ENCODE results near the gene SCPEP1.

Gene SCPEP1

DNA sequence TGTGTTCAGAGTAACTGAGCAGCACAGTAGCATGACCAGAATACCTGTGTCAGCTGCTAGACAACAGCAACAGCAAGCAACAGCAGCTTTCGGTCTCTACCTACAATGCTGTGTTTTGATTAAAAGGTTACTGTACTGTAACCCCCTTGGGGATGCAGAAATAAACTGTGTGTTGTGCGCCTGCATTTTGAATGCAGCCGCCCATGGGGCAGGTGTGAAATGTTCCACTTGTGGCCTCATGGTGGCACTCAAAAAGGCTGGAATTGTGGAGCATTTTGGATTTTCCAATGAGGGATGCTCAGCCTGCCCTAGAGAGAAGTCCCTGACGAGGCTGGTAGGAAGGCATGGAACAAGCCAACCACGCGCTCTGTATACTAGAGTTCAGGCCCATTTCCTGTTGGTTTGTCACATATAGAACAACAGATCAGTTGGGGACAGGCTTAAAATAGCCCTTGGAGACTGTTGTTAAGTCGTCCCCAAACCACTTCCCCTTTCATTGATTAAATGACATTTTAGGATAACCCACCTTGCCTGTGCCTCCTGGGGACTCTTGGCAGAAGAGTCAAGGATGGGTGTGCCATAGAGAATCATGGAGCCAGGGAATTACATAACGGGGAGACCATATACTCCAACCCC, 27.1 kb downstream of the SCPEP1 start:
- TF ChIP-seq, protein P1, sequence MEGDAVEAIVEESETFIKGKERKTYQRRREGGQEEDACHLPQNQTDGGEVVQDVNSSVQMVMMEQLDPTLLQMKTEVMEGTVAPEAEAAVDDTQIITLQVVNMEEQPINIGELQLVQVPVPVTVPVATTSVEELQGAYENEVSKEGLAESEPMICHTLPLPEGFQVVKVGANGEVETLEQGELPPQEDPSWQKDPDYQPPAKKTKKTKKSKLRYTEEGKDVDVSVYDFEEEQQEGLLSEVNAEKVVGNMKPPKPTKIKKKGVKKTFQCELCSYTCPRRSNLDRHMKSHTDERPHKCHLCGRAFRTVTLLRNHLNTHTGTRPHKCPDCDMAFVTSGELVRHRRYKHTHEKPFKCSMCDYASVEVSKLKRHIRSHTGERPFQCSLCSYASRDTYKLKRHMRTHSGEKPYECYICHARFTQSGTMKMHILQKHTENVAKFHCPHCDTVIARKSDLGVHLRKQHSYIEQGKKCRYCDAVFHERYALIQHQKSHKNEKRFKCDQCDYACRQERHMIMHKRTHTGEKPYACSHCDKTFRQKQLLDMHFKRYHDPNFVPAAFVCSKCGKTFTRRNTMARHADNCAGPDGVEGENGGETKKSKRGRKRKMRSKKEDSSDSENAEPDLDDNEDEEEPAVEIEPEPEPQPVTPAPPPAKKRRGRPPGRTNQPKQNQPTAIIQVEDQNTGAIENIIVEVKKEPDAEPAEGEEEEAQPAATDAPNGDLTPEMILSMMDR (IDR thresholded peaks at IDR 0.05; ENCODE audit: low read depth, low read length) = no peak
- DNase-seq (ENCODE audit: extremely low read depth, low read depth) = no peak

DNA sequence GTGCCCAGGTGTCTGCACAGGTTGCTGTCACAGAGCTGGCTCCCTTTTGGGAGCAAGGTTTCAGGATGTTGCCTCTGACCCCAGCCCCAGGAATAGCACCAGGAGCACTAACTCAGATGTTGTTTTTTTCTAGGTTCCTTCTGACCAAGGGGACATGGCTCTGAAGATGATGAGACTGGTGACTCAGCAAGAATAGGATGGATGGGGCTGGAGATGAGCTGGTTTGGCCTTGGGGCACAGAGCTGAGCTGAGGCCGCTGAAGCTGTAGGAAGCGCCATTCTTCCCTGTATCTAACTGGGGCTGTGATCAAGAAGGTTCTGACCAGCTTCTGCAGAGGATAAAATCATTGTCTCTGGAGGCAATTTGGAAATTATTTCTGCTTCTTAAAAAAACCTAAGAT, 28.1 kb downstream of the SCPEP1 start:
- TF ChIP-seq, protein P1 (IDR thresholded peaks at IDR 0.05; ENCODE audit: low read depth, low read length) = no peak
- no peak for DNase-seq (ENCODE audit: extremely low read depth, low read depth)

DNA sequence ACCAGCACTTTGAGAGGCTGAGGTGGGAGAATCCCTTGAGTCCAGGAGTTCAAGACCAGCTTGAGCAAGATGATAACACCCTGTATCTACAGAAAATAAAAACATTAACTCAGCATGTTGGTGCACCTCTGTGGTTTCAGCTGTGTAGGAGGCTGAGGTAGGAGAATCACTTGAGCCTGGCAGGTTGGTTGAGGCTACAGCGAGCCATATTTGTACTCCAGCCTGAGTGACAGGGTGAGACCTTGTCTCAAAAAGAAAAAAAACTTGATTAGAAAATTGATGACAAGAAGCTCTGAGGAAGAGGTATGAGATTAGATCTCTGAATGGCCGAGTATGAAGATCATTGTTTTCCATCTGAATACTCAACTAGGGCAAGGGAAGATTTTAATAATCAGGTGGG, 31.0 kb downstream of the SCPEP1 start:
- no peak for DNase-seq (ENCODE audit: extremely low read depth, low read depth)

DNA sequence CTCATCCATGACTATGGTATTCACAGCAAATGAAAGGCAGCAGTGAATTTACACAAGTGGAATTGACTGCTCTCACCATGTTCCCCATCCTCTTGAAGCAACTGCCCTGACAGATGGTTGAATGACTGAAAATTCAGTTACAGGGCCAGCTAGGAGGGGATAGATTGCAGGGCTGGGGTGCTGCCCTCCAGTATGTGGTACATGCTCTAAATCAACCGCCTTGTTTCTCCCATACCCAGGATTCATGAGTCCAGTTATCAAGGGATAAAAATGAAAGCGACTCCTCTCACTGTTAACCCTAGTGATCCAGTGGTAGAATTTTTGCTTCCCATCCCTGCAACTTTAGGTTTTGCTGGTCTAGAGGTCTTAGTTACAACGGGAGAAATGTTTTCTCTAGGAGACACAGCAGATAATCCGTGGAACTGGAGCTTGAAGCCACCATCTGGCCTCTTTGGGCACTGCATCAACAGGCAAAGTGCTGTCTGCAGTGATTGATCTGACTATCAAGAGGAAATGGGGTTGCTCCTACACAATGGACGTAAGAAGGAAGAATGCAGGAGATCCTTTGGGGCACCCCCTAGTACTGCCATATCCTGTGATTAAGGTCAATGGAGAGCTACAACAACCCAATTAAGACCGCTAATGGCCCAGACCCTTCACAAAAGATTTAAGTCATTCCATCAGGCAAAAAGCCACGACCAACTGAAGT, 32.0 kb downstream of the SCPEP1 start:
- TF ChIP-seq, protein P1 (IDR thresholded peaks at IDR 0.05; ENCODE audit: low read depth, low read length) = peak; percentile 77
- DNase-seq (ENCODE audit: extremely low read depth, low read depth) = no peak

More for the DNA sequence above, 31.0 kb downstream of the SCPEP1 start:
- TF ChIP-seq, protein P1 (IDR thresholded peaks at IDR 0.05; ENCODE audit: low read depth, low read length) = no peak

DNA sequence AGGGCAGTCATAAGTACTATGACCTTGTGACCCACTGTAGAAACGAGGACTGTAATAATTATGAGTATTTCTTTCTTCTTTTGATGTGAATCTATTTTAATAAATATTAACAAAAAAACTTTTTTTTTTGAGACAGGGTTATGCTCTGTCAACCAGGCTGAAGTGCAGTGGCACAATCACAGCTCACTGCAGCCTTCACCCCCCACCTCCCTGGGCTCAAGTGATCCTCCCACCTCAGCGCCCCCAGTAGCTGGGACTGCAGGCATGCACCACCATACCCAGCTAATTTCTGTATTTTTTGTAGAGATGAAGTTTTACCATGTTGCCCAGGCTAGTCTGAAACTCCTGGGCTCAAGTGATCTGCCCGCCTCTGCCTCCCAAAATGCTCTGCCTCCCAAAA, 32.6 kb downstream of the SCPEP1 start:
- TF ChIP-seq, protein P1 (IDR thresholded peaks at IDR 0.05; ENCODE audit: low read depth, low read length) = no peak

DNA sequence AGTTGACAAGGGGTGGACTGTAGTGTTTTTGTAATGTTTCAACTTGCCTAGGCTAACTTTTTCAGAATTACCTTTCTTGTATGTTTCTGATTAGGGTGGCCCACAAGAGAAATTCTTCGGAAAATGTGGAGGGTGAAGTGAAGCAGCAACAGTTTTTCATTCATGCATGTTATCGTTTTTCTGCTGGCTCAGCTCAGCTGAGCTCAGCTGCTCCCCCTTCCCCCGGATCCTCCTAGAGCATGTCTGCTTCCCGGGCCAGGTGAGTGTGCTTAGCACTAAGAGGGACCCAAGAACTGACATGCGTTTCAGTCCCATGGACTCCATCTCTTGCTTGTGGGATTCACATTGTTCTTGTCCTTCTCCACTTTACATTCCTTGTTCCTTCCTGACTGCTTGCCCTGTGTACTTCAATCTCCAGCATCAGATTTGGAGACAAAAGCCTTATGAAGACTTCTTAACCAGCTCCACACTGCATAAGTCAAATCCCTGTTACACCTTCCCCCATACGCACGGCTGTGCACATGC, 33.6 kb downstream of the SCPEP1 start:
- TF ChIP-seq, protein P1 (IDR thresholded peaks at IDR 0.05; ENCODE audit: low read depth, low read length) = no peak
- DNase-seq (ENCODE audit: extremely low read depth, low read depth) = no peak

More for the DNA sequence above, 32.6 kb downstream of the SCPEP1 start:
- no peak for DNase-seq (ENCODE audit: extremely low read depth, low read depth)

DNA sequence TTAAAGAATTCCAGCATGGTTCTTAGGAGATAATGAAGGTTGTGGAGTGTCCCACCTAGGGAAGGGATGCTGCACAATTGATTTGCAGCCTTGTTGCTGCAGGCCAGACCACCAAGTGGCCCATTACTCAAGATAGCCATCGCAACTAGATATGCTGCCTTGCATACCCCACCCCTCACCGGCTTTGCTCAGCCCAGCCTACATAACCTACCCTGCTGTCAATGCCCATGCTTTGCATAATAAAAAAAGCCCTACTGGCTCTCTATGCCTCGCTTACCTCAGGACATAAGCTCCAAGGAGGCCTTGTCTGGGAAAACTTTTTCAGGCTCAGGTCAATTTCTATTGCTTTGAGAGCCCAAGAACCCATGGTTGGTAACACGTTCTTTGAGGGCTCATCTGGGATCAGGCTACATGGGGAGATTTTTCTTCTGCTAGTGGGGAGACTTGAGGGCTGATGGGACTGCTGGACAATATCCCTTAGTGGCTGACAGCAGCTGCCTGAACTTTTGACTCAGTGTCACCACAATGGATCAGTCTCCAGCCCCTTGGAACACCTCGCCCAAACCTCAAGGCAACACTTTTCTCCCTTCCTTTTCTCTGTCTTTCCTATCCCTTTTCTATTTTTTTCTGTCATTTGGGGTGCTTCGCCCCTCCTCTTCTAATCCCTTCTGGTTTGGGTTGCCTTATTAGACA, 38.3 kb downstream of the SCPEP1 start:
- TF ChIP-seq, protein P1 (IDR thresholded peaks at IDR 0.05; ENCODE audit: low read depth, low read length) = no peak
- no peak for DNase-seq (ENCODE audit: extremely low read depth, low read depth)
